Stimulated activated CD8-positive, alpha-beta memory T cell treated with anti-CD3 and anti-CD28 coated beads, Interleukin-12 subunit alpha, Interleukin-12 subunit beta, amount 100 ng/mL, for 24 hours (primary cell): ENCODE results near the gene RIOK2.
"Not testable (repeated sequence)": the region's sequence is repeated elsewhere in the genome, so short reads cannot be mapped to it uniquely, and the experiment has no call there.

Source experiments
- DNase-seq: peaks from one replicate; pipeline ENCODE4 v3.0.0-alpha.2; 2020; ENCODE audit errors: extremely low read depth

RIOK2 gene

GRCh38 chr5:97167435-97167834, 15.6 kb downstream of the RIOK2 start:
- no peak for DNase-seq

DNA sequence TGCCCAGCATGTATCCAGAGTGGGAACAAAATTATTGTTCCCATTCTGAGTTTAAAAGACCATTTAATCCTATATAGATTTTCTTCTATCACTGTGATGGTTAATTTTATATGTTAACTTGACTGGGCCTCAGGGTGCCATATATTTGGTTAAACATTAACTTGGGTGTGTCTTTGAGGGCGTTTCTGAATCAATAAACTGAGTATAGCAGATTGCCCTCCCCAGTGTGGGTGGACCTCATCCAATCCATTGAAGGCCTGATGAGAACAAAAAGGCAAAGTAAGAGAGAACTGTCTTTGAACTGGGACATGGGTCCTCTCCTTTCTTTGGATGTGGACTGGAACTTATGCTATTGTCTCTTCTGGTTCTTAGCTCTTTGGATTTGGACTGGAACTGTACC, 17.3 kb downstream of the RIOK2 start:
- DNase-seq = no peak

DNA sequence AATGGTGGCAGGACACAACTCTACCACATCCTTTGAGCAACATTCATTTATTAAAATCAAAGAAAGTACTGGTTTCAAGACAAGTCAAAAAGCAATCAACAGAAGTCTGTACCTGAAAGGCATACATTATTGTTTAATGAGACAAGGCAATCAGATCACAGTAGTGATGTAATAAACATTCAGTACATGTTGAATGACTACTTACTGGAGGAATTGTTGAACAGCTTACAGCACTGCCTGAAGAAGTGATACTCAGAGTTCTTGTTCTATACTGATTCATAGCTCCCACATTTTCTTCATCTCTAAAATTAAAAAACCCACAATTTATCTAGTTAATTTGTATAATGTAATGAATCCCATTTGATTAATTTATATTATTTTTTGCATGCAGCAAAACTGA, 18.2 kb downstream of the RIOK2 start:
- DNase-seq = no peak

GRCh38 chr5:97163790-97164285, 19.2 kb downstream of the RIOK2 start:
- DNase-seq = no peak

- no peak for DNase-seq
Measured at GRCh38 chr5:97163360-97163764, 19.7 kb downstream of the RIOK2 start.

- DNase-seq = no peak
Measured at GRCh38 chr5:97162045-97162444, 21.0 kb downstream of the RIOK2 start.

GRCh38 chr5:97157689-97158088, 25.4 kb downstream of the RIOK2 start:
- no peak for DNase-seq

GRCh38 chr5:97151370-97151769, 31.7 kb downstream of the RIOK2 start:
- no peak for DNase-seq

GRCh38 chr5:97150401-97150800, 32.6 kb downstream of the RIOK2 start:
- no peak for DNase-seq

GRCh38 chr5:97149709-97150108, 33.3 kb downstream of the RIOK2 start:
- no peak for DNase-seq

DNA sequence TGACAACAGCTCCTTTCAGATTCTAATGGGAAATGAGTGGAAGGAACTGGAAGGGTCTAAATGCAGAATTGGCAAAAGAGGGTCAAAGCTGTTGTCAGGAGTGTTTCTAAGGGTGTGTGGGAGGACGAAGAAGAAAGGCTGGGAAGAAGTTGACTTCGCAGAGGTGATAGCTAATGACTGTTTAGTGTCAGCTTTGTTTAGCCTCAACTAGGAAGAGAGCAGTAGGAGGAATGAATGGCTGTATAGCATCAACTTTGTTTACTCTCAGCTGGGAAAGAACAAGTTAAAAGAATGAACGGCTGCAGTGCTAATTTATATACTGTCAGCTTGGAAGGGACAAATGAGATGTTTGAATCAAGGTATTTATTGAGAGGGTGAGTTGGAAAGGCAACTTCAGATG, 34.8 kb downstream of the RIOK2 start:
- DNase-seq = no peak

GRCh38 chr5:97143704-97144103, 39.3 kb downstream of the RIOK2 start:
- no peak for DNase-seq

DNA sequence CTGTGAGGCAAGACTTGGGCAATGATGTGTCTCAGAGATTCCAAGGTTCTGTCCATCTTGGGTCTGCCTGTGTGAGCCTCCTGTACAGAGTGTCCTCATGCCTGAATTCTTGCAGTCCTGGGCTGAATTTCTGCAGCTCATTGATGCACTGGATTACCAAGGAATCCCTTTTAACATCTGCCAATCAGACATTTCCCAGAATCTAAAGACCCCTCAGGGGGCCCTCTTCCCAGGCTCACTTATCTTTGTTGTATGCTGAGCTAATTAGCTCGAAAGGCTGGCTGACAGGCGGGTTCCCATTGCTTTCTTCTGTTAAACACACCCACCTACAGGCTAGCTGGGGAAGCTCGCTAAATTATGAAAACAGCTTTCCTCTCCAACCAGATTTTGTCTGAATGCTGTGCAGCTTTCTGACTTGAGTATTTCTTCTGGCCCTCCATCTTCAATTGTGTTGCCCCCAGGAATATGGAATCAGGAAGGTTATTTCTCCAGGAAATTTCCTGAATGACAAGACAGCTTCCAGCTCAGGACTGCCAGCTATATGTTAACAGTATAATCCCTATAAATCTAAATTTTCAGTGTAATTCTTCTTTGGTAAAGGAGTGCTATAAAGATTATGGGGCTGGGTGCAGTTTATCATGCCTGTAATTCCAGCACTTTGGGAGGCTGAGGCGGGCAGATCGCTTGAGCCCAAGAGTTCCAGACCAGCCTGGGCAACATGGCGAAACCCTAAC, 40.4 kb downstream of the RIOK2 start, which contains the start of gene LIX1:
Gene LIX1 (minus strand): TSS at position 91 of the 734 bp plus-strand sequence. CDS start 35 bp downstream, at position 56.
- no peak for DNase-seq

GRCh38 chr5:97141539-97141938, 41.5 kb downstream of the RIOK2 start:
- DNase-seq = no peak

GRCh38 chr5:97141031-97141430, 42.0 kb downstream of the RIOK2 start:
- DNase-seq = no peak

GRCh38 chr5:97140250-97140649, 42.8 kb downstream of the RIOK2 start:
- DNase-seq = not testable (repeated sequence)

DNA sequence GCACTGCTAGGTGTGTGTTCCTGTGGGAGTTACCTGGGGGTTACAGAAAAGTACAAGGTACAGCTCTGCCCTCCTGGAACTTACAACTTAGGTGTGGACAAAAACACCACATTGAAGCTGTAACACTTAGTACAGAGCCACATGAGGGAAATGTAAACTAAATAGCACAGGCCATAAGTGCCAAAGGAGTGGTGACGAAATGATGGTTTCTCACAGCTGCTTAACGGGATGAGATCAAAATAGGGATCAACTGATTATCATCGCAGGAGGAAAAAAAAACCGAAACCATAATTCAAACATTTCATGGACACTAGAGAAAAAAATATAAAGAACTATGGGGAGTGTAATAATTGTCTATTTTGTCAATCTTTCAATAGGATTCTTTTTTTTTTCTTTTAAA, 46.6 kb downstream of the RIOK2 start:
- DNase-seq = no peak

DNA sequence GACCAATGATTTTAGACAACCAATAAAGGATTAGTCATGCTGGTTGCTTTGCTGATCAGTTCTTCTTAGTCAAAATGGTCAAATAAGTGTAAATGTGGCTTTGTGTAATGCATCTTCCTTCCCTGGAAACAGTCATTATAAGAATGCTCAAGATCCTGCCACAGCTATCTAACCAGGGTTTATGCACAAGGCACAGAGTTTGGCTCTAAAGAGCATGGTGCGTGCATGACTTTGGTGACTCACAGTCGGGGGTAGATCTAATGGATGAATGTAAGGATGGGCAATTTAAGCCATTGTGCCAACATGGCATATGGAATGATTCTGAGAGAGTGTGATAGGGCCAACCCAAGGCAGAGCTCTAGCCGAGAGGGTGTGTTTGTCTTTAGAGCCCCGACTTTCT, 47.2 kb downstream of the RIOK2 start:
- no peak for DNase-seq

DNA sequence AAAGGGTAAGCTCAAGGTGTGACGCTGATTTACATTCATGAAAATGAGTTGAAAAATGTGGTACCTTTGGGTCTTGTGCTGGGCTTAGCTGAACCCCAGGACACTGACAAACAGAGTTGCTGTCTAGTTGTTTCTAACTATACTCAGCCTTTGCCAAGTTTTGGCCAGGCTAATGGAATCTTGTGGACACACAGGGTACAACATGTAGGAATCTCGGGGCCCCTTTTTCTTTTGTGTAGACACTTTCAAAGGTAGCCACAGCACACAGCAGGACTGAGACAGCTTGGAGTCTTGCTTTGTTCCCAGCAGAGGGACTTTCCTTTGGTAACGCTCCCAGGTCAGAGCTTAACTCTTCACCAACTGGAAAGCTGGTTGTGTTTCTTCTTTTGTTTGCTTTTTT, 48.4 kb downstream of the RIOK2 start:
- DNase-seq = no peak

DNA sequence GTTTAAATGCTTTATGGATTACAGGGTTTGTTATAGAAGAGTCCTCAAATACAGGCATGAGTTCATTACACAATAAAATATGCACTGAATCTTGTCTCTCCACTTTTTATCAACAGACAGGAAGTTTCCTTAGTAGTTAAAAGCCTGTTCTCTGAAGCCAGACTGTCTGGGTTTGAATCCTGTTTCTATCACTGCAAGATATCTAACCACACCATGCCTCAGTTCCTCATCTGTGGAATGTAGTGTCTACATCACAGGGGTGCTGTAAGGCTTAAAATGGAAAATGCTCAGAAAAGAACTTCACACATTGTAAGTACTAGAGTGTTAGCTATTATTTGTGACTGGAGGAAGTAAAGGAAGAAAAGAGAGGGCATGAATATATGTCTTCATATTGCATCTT, 49.9 kb downstream of the RIOK2 start:
- no peak for DNase-seq

DNA sequence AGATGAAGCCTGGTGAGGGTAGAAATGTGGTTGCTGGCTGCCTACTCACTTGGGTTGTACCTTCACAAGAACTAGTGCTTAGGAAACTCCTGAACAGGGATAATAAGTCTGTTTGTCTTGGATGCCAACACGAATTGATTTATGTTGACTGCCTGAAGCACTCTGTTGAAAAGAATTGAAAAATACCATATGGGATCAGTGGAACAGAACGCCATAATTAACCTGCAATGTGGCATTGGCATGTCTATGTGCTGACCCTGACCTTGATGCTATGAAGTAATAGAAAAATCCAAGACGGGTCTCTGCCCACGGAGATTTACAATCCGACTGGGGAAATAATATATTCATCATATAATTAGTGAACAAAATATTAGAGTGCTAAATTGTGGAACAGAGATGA, 51.1 kb downstream of the RIOK2 start:
- no peak for DNase-seq

GRCh38 chr5:97131139-97131710, 51.8 kb downstream of the RIOK2 start:
- no peak for DNase-seq

- DNase-seq = no peak
Measured at GRCh38 chr5:97127727-97128126, 55.3 kb downstream of the RIOK2 start.
